Measurements from ENCODE around the gene TRAPPC2L. TPM values are rescaled to one million over a fixed set of nuclear protein-coding genes. Genes with fewer than 3 reads are reported as not detected.

The TRAPPC2L gene, protein sequence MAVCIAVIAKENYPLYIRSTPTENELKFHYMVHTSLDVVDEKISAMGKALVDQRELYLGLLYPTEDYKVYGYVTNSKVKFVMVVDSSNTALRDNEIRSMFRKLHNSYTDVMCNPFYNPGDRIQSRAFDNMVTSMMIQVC
- total RNA-seq, result 10 to 100 TPM; 47.8 to 74.6 TPM

DNA sequence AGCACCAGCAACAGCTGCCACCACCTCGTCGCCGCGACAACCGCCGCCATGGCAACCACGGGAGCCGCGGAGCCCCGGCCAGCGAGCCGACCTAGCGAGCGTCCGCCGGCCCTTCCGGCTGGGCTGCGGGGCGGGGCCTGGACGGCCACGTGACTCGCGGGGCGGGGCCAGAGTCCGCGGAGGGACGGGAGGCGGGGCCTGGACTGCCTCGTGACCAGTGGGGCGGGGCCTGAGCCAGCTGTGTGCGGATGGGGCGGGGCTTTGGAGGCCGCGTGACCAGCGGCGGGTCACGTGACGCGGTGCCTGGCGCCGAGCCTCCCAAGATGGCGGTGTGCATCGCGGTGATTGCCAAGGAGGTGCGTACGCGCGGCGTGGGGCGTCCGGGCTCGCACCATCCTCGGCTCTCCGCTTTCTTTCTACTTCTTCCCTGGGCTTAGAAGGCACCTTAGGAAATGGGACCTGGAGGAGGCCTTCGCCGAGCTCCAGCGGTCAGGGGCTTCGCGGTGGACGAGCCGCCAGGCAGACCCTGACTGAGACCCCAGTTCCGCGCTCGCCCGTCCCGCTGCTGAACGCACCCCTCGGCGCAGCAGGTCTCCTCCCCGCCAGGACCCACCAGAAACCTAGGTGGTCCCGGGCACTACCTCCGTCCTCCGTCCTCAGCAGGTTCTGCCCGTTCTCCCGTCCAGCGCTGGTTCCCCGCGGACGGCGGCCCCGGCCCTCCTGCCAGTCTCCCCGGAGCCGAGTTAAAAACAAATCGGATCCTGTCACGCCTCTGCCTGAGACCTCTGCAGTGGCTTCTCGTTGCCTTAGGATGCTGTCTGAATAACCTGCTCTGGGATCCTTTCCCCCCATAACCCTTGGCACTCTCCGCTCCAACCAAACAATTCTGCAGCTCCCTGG is at the start of gene TRAPPC2L, which contains the start of gene GALNS:
TRAPPC2L (plus strand) TSS at position 300 of the 900 bp plus-strand sequence; CDS start at position 324, 24 bp downstream.
GALNS (minus strand) TSS at position 120 of the 900 bp plus-strand sequence; CDS start at position 50, 70 bp downstream.

DNA sequence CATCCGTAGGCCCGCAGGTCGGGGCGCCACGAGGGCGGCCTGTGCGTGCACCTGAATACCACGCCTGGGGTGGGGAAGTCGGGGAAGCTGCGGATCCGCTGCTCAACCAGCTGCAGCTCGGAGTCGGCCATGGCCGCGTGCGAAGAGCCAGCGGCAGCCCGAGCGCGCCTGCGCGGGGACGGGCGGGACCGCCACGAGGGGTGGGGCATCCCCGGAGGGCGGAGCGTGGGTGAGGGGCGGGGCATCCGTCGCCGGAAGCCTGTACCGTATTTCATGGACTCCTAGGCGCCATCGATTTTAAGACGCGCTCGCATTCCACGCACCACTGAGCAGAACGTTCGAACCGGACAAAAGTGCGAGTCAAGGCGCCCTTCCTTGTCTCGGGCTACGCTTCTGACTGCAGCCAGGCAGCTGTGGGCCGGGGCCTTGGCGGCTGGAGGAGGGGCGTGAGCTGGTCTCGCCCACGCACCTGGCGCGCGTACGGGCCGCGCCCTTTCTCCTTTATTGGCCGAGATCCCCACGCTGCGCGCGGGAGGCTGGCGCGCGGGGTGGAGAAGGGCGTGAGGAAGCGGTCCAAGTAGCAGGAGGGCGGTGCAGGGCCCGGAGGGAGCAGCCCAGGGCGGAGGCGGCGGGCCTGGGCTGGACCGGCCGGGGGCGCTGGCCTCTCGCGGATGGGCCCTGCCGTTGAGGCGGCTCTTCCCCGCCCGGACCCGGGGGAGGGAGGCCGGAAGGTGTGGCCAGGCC is 45.0 kb upstream of the TRAPPC2L start, which contains the start of gene APRT:
APRT (minus strand) TSS at position 160 of the 744 bp plus-strand sequence; CDS start at position 131, 29 bp downstream.

DNA sequence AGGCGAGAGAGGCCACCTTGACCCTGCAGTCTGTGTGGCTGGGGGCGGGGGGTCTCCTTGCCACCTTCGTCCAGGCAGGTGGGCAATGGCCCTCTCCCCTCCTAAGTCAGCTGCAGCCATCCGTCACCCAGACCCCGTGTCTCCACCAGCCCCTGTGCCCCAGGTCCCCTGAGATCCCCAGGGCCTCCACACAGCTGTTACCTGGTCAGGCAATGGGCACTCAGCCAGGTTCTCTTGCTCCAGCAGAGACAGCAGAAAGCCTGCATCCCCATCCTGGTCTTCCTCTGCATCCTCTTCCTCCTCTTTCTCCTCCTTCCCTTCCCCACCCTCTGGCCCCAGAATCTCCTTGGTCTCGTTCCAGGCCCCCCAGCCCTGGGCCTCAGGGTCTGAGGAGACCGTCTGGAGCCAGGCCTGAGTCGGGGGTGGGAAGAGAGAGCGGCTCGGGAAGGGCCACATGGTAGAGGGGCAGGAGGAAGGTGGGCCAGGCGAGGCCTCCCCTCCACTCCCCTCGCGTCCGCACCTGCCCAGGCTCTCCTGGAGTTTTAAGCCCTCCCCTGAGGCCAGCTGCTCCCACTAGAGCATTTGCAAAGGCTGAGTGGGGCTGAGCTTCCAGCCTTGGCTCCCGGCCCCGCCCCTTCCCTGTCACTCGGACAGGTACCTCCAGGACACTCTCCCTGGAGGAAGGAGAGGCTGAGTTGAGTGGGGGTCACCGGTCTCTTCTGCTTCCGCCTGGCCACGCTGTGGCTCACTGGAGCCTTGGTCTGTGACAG is 9.4 kb downstream of the TRAPPC2L start, which contains the start of gene PABPN1L:
PABPN1L (minus strand) TSS at position 510 of the 770 bp plus-strand sequence; CDS start at position 456, 54 bp downstream.

Other genes starting within 250 kb of the TRAPPC2L start
- not detected for gene IL17C, start 218.6 kb upstream of the TRAPPC2L start, total RNA-seq
- gene CYBA, start 206.1 kb upstream of the TRAPPC2L start, total RNA-seq, result 100 to 1,000 TPM; 179 to 205 TPM
- 10 to 100 TPM; 48.6 to 61.6 TPM for gene MVD, start 194.0 kb upstream of the TRAPPC2L start, total RNA-seq
- under 1 TPM in 1 of 2 donors, not detected in 1; under 0.01 TPM for gene SNAI3, start 170.6 kb upstream of the TRAPPC2L start, total RNA-seq
- gene RNF166, start 150.7 kb upstream of the TRAPPC2L start, total RNA-seq, result 10 to 100 TPM; 12.7 to 13.0 TPM
- 10 to 100 TPM; 14.8 to 21.6 TPM for gene CTU2, start 150.6 kb upstream of the TRAPPC2L start, total RNA-seq
- 100 to 1,000 TPM in 1 of 2 donors, 10 to 100 TPM in 1; 89.1 to 132 TPM for gene PIEZO1, start 71.9 kb upstream of the TRAPPC2L start, total RNA-seq
- gene CDT1, start 53.3 kb upstream of the TRAPPC2L start, total RNA-seq, result 10 to 100 TPM in 1 of 2 donors, 1 to 10 TPM in 1; 9.3 to 33.0 TPM
- gene APRT, start 45.2 kb upstream of the TRAPPC2L start, total RNA-seq, result 10 to 100 TPM; 69.6 to 74.0 TPM
- gene GALNS, start 180 bp upstream of the TRAPPC2L start, total RNA-seq, result 10 to 100 TPM; 24.8 to 27.3 TPM
- gene PABPN1L, start 9.5 kb downstream of the TRAPPC2L start, total RNA-seq, result not detected
- not detected for gene CBFA2T3, start 120.1 kb downstream of the TRAPPC2L start, total RNA-seq
- gene ACSF3, start 236.7 kb downstream of the TRAPPC2L start, total RNA-seq, result 10 to 100 TPM; 22.4 to 24.0 TPM